ENCODE results near the gene CAPN12. TPM values are rescaled to one million over a fixed set of nuclear protein-coding genes. Genes with fewer than 3 reads are reported as not detected.

The CAPN12 gene
- total and polyA plus RNA-seq, 10 of the 15 experiments (the other 5 are each of a cell fraction or from before 2014, with no cell fraction given): 0.64 to 4.6 (median 2.0) TPM

DNA sequence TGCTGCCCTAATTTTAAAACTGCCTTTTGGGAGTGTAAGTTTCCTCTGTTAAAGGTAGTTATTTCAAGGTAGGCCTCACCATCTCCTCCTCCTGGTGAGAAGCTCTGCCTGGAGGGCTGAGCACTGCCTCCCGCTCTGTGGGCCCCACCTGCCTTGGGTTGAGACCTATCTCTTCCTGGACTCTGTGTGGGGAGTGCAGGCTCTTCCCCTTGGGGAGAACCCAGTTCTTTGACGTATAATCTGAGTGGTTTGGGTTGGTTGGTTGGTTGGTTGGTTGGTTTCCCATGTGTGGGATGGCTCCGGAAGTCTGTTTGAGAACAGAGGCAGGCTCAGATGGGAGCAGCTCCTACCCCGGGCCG, 57.8 kb downstream of the CAPN12 start (continued):
- TF ChIP-seq, protein P1, sequence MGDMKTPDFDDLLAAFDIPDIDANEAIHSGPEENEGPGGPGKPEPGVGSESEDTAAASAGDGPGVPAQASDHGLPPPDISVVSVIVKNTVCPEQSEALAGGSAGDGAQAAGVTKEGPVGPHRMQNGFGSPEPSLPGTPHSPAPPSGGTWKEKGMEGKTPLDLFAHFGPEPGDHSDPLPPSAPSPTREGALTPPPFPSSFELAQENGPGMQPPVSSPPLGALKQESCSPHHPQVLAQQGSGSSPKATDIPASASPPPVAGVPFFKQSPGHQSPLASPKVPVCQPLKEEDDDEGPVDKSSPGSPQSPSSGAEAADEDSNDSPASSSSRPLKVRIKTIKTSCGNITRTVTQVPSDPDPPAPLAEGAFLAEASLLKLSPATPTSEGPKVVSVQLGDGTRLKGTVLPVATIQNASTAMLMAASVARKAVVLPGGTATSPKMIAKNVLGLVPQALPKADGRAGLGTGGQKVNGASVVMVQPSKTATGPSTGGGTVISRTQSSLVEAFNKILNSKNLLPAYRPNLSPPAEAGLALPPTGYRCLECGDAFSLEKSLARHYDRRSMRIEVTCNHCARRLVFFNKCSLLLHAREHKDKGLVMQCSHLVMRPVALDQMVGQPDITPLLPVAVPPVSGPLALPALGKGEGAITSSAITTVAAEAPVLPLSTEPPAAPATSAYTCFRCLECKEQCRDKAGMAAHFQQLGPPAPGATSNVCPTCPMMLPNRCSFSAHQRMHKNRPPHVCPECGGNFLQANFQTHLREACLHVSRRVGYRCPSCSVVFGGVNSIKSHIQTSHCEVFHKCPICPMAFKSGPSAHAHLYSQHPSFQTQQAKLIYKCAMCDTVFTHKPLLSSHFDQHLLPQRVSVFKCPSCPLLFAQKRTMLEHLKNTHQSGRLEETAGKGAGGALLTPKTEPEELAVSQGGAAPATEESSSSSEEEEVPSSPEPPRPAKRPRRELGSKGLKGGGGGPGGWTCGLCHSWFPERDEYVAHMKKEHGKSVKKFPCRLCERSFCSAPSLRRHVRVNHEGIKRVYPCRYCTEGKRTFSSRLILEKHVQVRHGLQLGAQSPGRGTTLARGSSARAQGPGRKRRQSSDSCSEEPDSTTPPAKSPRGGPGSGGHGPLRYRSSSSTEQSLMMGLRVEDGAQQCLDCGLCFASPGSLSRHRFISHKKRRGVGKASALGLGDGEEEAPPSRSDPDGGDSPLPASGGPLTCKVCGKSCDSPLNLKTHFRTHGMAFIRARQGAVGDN (IDR thresholded peaks at IDR 0.05): no peak
- TF ChIP-seq BACH1 (IDR thresholded peaks at IDR 0.05; ENCODE audit: borderline replicate concordance) (no peak), RBBP5 (conservative IDR thresholded peaks at IDR 0.05) (no peak), MEF2B (IDR thresholded peaks at IDR 0.05; ENCODE audit: partially characterized antibody, poor library complexity, severe bottlenecking) (peak; percentile 21), EGR1 (IDR thresholded peaks at IDR 0.05; ENCODE audit: borderline replicate concordance in 1 of 2, low read depth in 2 of 2, low read length in 2 of 2) (no peak), KLF5 (IDR thresholded peaks at IDR 0.05; ENCODE audit: partially characterized antibody) (no peak), FOXM1 (IDR thresholded peaks at IDR 0.05; ENCODE audit: low read depth, low read length) (peak; percentile 6; the same call in 1 of the 2 replicates), RUNX3 (IDR thresholded peaks at IDR 0.05; ENCODE audit: low read length) (peak; percentile 61), IKZF1 (conservative IDR thresholded peaks at IDR 0.05) (peak; percentile 50), ZNF592 (IDR thresholded peaks at IDR 0.05) (no peak), EP300 (IDR thresholded peaks at IDR 0.05; ENCODE audit: borderline replicate concordance in 1 of 2, control insufficient read depth in 1 of 2, low read depth in 2 of 2, low read length in 2 of 2) (no peak), BCL11A (IDR thresholded peaks at IDR 0.05; ENCODE audit: low read depth, low read length) (no peak), IRF5 (IDR thresholded peaks at IDR 0.05; ENCODE audit: borderline replicate concordance) (no peak), FOXK2 (IDR thresholded peaks at IDR 0.05) (no peak), ESRRA (IDR thresholded peaks at IDR 0.05; ENCODE audit: low read length) (no peak), CEBPB (IDR thresholded peaks at IDR 0.05; ENCODE audit: borderline replicate concordance in 1 of 2, low read depth in 2 of 2, low read length in 2 of 2) (no peak), SPI1 (IDR thresholded peaks at IDR 0.05; ENCODE audit: borderline replicate concordance, insufficient read depth, low read depth, low read length) (no peak), CREM (IDR thresholded peaks at IDR 0.05; ENCODE audit: low read depth) (peak; percentile 43; the same call in 1 of the 2 replicates), STAT1 (conservative IDR thresholded peaks at IDR 0.05) (no peak), CREB1 (IDR thresholded peaks at IDR 0.05; ENCODE audit: low read depth) (peak; percentile 65)

All from GM12878 (cell line).